PC-9 (cell line): Measurements from ENCODE around the gene PPP1R15B. TPM values are rescaled to one million over a fixed set of nuclear protein-coding genes. Genes with fewer than 3 reads are reported as not detected.

Source experiments
- BruUV-seq: library from RNA; stranded (reverse); fragments of 400-500 nt; replicated peaks from 2 replicates; lab custom pipeline; 2021; lab: Mats Ljungman, UMichigan
- CTCF ChIA-PET: fragments of 300-600 bp; sonication (Branson Sonifier 250); formaldehyde crosslinking; loops from one replicate; lab custom pipeline; 2022; ENCODE audit warnings: antibody characterized with exemption; lab: Charles Lee
- POLR2A ChIA-PET: fragments of 300-600 bp; sonication (Branson Sonifier 250); formaldehyde crosslinking; loops from one replicate; lab custom pipeline; 2022; ENCODE audit warnings: antibody characterized with exemption; ENCODE audit not compliant: unreplicated experiment; lab: Charles Lee
- DNase-seq, 2 experiments: peaks; one replicate each; pipeline versions ENCODE4 v3.0.0 to v3.0.0-alpha.2; 2015 to 2022; ENCODE audit warnings: mixed read lengths in 1 of 2
- H2AFZ ChIP-seq: fragments of 200-600 bp; sonication (generic); 2 replicates; pipeline ENCODE4 v1.8.1; 2017; ENCODE audit warnings: antibody characterized with exemption
- H3F3A ChIP-seq: fragments of 200-600 bp; sonication (generic); 2 replicates; pipeline ENCODE4 v1.8.1; 2017; ENCODE audit warnings: antibody characterized with exemption, mild to moderate bottlenecking, low read depth; ENCODE audit not compliant: insufficient read depth
- H3K27ac ChIP-seq: fragments of 200-600 bp; sonication (generic); 2 replicates; pipeline ENCODE4 v1.6.1; 2016; ENCODE audit warnings: mixed run types
- H3K27me3 ChIP-seq: fragments of 200-600 bp; sonication (generic); 2 replicates; pipeline ENCODE4 v1.6.1; 2016; ENCODE audit warnings: low read depth, mixed run types; ENCODE audit not compliant: insufficient read depth
- H3K36me3 ChIP-seq: fragments of 200-600 bp; sonication (generic); 2 replicates; pipeline ENCODE4 v1.6.1; 2016; ENCODE audit warnings: low read depth, mixed run types
- H3K4me1 ChIP-seq: fragments of 200-600 bp; sonication (generic); replicated peaks from 2 replicates; pipeline ENCODE4 v1.6.1; 2016; ENCODE audit warnings: mixed run types; ENCODE audit not compliant: insufficient read depth
- H3K4me2 ChIP-seq: fragments of 200-600 bp; sonication (generic); 2 replicates; pipeline ENCODE4 v1.6.1; 2017; ENCODE audit warnings: mixed run types
- H3K4me3 ChIP-seq: fragments of 200-600 bp; sonication (generic); 2 replicates; pipeline ENCODE4 v1.6.1; 2016; ENCODE audit warnings: mixed run types
- H3K79me2 ChIP-seq: fragments of 200-600 bp; sonication (generic); 2 replicates; pipeline ENCODE4 v1.6.1; 2017; ENCODE audit warnings: low read depth, mixed run types
- H3K9me2 ChIP-seq: fragments of 200-600 bp; sonication (generic); 2 replicates; pipeline ENCODE4 v1.8.1; 2017; ENCODE audit warnings: mild to moderate bottlenecking; ENCODE audit not compliant: insufficient read depth
- H3K9me3 ChIP-seq: fragments of 200-600 bp; sonication (generic); 2 replicates; pipeline ENCODE4 v1.8.1; 2016; ENCODE audit warnings: low read depth; ENCODE audit not compliant: insufficient read depth
- H4K20me1 ChIP-seq: fragments of 200-600 bp; sonication (generic); 2 replicates; pipeline ENCODE4 v1.8.1; 2017; ENCODE audit not compliant: insufficient read depth
- EZH2 ChIP-seq: fragments of 200-600 bp; sonication (generic); IDR thresholded peaks from 2 replicates; pipeline ENCODE4 v1.8.0; 2017; ENCODE audit warnings: antibody characterized with exemption, low read depth
- intact Hi-C: fragments of 100-400 bp; cut with micrococcal nuclease; formaldehyde crosslinking; loops from one replicate; pipeline ENCODE4 v1.10.0; 2022; ENCODE audit not compliant: unreplicated experiment
- total RNA-seq: library from RNA; stranded (reverse); gene quantifications from 2 replicates; pipeline ENCODE4 v1.2.3, GENCODE V29; 2021
- TF ChIP-seq, protein P1 (sequence below): fragments of 200-600 bp; sonication (generic); conservative IDR thresholded peaks from 2 replicates; pipeline ENCODE4 v1.6.1; 2017; ENCODE audit warnings: mixed run types, antibody characterized with exemption, mild to moderate bottlenecking, moderate library complexity

The PPP1R15B gene
- total RNA-seq, 1 experiment from 2014 or later, result 40.9 TPM

DNA sequence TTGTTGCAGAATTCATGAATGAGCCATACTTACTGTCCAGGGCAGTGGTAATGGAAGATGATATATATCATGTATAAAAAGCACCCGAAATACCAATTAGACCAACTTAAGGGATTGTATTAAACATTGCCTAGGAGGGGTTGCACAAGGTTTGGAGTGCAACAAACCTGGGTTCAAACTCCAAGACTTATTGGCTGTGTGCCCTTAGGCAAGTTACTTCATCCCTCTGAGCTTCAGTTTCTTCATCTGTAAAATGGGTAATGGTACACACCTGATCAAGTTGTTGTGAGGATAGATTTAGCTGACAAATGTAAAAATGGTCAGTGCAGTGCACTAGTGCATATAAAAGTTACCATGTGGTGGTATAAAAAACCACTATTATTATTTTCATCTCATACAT is 9.8 kb upstream of the PPP1R15B start:
- H3K79me2 ChIP-seq, result peaks cover 5% of the 10 kb centered on the region; the same call in 1 of the 2 replicates
- no peak for DNase-seq
- no peak overlapping the region for H3K4me3 ChIP-seq
- no peak overlapping the region for H3K27ac ChIP-seq
- H3K9me2 ChIP-seq, result no peaks in the 10 kb centered on the region
- no TSS peak for BruUV-seq
- CTCF ChIA-PET, result interaction anchor here (0.7 kb wide), 1 partner anchor 21 kb away, joined by 9 read pairs; no protein-coding TSS in a partner anchor
- no peak overlapping the region for H2AFZ ChIP-seq
- H4K20me1 ChIP-seq, result no peaks in the 10 kb centered on the region
- H3K4me2 ChIP-seq, result no peak overlapping the region
- no peaks in the 10 kb centered on the region for H3K27me3 ChIP-seq
- peaks cover 23% of the 10 kb centered on the region for H3K36me3 ChIP-seq
- POLR2A ChIA-PET, result interaction anchor here (0.7 kb wide), 1 partner anchor 132 kb away, joined by 8 read pairs; no protein-coding TSS in a partner anchor
- peaks cover 68% of the 10 kb centered on the region for H3K4me1 ChIP-seq
- no peaks in the 10 kb centered on the region for H3K9me3 ChIP-seq
- TF ChIP-seq, protein P1, sequence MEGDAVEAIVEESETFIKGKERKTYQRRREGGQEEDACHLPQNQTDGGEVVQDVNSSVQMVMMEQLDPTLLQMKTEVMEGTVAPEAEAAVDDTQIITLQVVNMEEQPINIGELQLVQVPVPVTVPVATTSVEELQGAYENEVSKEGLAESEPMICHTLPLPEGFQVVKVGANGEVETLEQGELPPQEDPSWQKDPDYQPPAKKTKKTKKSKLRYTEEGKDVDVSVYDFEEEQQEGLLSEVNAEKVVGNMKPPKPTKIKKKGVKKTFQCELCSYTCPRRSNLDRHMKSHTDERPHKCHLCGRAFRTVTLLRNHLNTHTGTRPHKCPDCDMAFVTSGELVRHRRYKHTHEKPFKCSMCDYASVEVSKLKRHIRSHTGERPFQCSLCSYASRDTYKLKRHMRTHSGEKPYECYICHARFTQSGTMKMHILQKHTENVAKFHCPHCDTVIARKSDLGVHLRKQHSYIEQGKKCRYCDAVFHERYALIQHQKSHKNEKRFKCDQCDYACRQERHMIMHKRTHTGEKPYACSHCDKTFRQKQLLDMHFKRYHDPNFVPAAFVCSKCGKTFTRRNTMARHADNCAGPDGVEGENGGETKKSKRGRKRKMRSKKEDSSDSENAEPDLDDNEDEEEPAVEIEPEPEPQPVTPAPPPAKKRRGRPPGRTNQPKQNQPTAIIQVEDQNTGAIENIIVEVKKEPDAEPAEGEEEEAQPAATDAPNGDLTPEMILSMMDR, result no peak
- no peak for TF ChIP-seq EZH2
- peaks cover 49% of the 10 kb centered on the region for H3F3A ChIP-seq
- intact Hi-C loops, result no loop called here

GRCh38 chr1:204420039-204421004 is 8.7 kb upstream of the PPP1R15B start:
- H4K20me1 ChIP-seq, result no peaks in the 10 kb centered on the region
- H2AFZ ChIP-seq, result no peak overlapping the region
- POLR2A ChIA-PET, result no interaction called here
- peaks cover 65% of the 10 kb centered on the region for H3K4me1 ChIP-seq
- peaks cover 50% of the 10 kb centered on the region for H3F3A ChIP-seq
- intact Hi-C loops, result no loop called here
- TF ChIP-seq EZH2, result no peak
- TF ChIP-seq, protein P1, result no peak
- BruUV-seq, result no TSS peak
- CTCF ChIA-PET, result no interaction called here
- DNase-seq, result no peak
- no peaks in the 10 kb centered on the region for H3K27me3 ChIP-seq
- H3K9me2 ChIP-seq, result no peaks in the 10 kb centered on the region
- H3K9me3 ChIP-seq, result no peaks in the 10 kb centered on the region
- H3K4me3 ChIP-seq, result no peak overlapping the region
- H3K4me2 ChIP-seq, result peak overlapping the region; percentile 86
- peaks cover 14% of the 10 kb centered on the region; the same call in 1 of the 2 replicates for H3K36me3 ChIP-seq
- H3K79me2 ChIP-seq, result peaks cover 15% of the 10 kb centered on the region
- H3K27ac ChIP-seq, result peak overlapping the region; percentile 98

DNA sequence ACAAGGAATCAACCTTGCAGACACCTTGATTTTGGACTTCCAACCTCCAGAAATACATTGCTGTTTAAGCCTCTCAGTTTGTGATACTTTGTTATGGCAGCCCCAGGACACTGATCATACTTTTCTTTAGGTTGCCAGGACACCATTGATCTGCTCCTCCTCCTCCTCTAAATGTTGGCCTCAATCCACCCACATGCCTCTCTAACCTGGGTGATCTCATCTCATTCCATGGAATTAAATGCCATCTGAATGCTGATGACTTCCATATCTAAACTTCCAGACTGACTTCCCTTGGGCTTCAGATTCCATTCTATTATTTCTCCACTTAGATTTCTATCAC is 7.4 kb upstream of the PPP1R15B start:
- Histone ChIP-seq H3K27ac (peak overlapping the region; percentile 98), H3K9me2 (no peaks in the 10 kb centered on the region), H3K4me2 (peak overlapping the region; percentile 86), H3K4me3 (no peak overlapping the region), H3K27me3 (no peaks in the 10 kb centered on the region), H3K9me3 (no peaks in the 10 kb centered on the region), H3K36me3 (peaks cover 5% of the 10 kb centered on the region; the same call in 1 of the 2 replicates), H3K4me1 (peaks cover 65% of the 10 kb centered on the region), H3F3A (peaks cover 58% of the 10 kb centered on the region), H2AFZ (no peak overlapping the region), H4K20me1 (no peaks in the 10 kb centered on the region), H3K79me2 (peaks cover 17% of the 10 kb centered on the region)
- peak; percentile 53 to 81 for DNase-seq
- BruUV-seq, result no TSS peak
- no peak for TF ChIP-seq EZH2
- CTCF ChIA-PET, result no interaction called here
- POLR2A ChIA-PET, result interaction anchor here (0.6 kb wide), 1 partner anchor 12 kb away, joined by 7 read pairs; no protein-coding TSS in a partner anchor
- intact Hi-C loops, result loop anchor here (1.0 kb wide), 1 partner anchor 8 kb away; the partner anchor contains the start of gene PPP1R15B
